GM23338 (cell line): Measurements from ENCODE around the gene GNAI2. TPM values are rescaled to one million over a fixed set of nuclear protein-coding genes. Genes with fewer than 3 reads are reported as not detected.
A peak's percentile ranks its signal among the peaks of the same experiment; 100 is the strongest.

Source experiments
- ATAC-seq: fragments of 200-7000 bp; cut with Tn5 transposase; 3 replicates; pipeline ENCODE4 v1.9.1; 2020
- DNase-seq: peaks from one replicate; pipeline ENCODE4 v3.0.0-alpha.2; 2015; ENCODE audit warnings: low spot score
- H2AFZ ChIP-seq: fragments of 200-600 bp; sonication (generic); 2 replicates; pipeline ENCODE4 v1.8.0; 2016; ENCODE audit warnings: antibody characterized with exemption, mild to moderate bottlenecking, moderate library complexity
- H3F3A ChIP-seq: fragments of 200-600 bp; sonication (generic); replicated peaks from 2 replicates; pipeline ENCODE4 v1.8.0; 2017; ENCODE audit warnings: antibody characterized with exemption, mixed run types, low read depth
- H3K27ac ChIP-seq: fragments of 200-600 bp; sonication (generic); 2 replicates; pipeline ENCODE4 v1.6.1; 2016; ENCODE audit warnings: low read depth
- H3K27me3 ChIP-seq: fragments of 200-600 bp; sonication (generic); 2 replicates; pipeline ENCODE4 v1.8.0; 2016; ENCODE audit warnings: mild to moderate bottlenecking, mixed run types, moderate library complexity; ENCODE audit not compliant: insufficient read depth
- H3K36me3 ChIP-seq: fragments of 200-600 bp; sonication (generic); 2 replicates; pipeline ENCODE4 v1.8.0; 2016; ENCODE audit warnings: mild to moderate bottlenecking; ENCODE audit not compliant: insufficient read depth
- H3K4me1 ChIP-seq: fragments of 200-600 bp; sonication (generic); 2 replicates; pipeline ENCODE4 v1.8.0; 2016; ENCODE audit warnings: mild to moderate bottlenecking, moderate library complexity; ENCODE audit not compliant: insufficient read depth
- H3K4me2 ChIP-seq: fragments of 200-600 bp; sonication (generic); 2 replicates; pipeline ENCODE4 v1.7.1; 2017; ENCODE audit warnings: mixed run types
- H3K4me3 ChIP-seq: fragments of 200-600 bp; sonication (generic); 2 replicates; pipeline ENCODE4 v1.6.1; 2016; ENCODE audit warnings: mixed run types
- H3K79me2 ChIP-seq: fragments of 200-600 bp; sonication (generic); replicated peaks from 2 replicates; pipeline ENCODE4 v1.8.0; 2017; ENCODE audit warnings: mild to moderate bottlenecking; ENCODE audit not compliant: insufficient read depth
- H3K9me2 ChIP-seq: fragments of 200-600 bp; sonication (generic); 2 replicates; pipeline ENCODE4 v1.8.0; 2017; ENCODE audit not compliant: insufficient read depth
- H4K20me1 ChIP-seq: fragments of 200-600 bp; sonication (generic); replicated peaks from 2 replicates; pipeline ENCODE4 v1.8.0; 2017; ENCODE audit warnings: mild to moderate bottlenecking; ENCODE audit not compliant: insufficient read depth
- H3K27ac Mint-ChIP-seq: 2 replicates; pipeline ENCODE4 v1.8.0; 2020; ENCODE audit warnings: inconsistent platforms, mild to moderate bottlenecking, moderate library complexity, mixed read lengths
- H3K27me3 Mint-ChIP-seq: 3 replicates; pipeline ENCODE4 v1.8.0; 2022; ENCODE audit warnings: low read depth, mild to moderate bottlenecking, moderate library complexity, mixed read lengths, inconsistent platforms; ENCODE audit not compliant: insufficient read depth, poor library complexity
- H3K36me3 Mint-ChIP-seq: 3 replicates; pipeline ENCODE4 v1.8.0; 2021; ENCODE audit warnings: low read depth, mild to moderate bottlenecking, inconsistent platforms, moderate library complexity, mixed read lengths
- H3K4me1 Mint-ChIP-seq: 3 replicates; pipeline ENCODE4 v1.8.0; 2020; ENCODE audit warnings: mild to moderate bottlenecking, inconsistent platforms, mixed read lengths
- H3K4me3 Mint-ChIP-seq: 3 replicates; pipeline ENCODE4 v1.8.0; 2021; ENCODE audit warnings: moderate library complexity, mild to moderate bottlenecking, inconsistent platforms, mixed read lengths
- H3K9me3 Mint-ChIP-seq: 3 replicates; pipeline ENCODE4 v1.8.0; 2020; ENCODE audit warnings: moderate library complexity, mild to moderate bottlenecking, inconsistent platforms, mixed read lengths
- CREB1 ChIP-seq: fragments of 250-450 bp; sonication (Bioruptor Pico); IDR thresholded peaks from 2 replicates; pipeline ENCODE4 v1.5.0; 2020; ENCODE audit warnings: low read depth, mild to moderate bottlenecking, moderate library complexity
- ETS1 ChIP-seq: IDR thresholded peaks from 2 replicates; pipeline ENCODE4 v1.6.1; 2016; ENCODE audit warnings: antibody characterized with exemption
- EZH2 ChIP-seq: fragments of 200-600 bp; sonication (generic); IDR thresholded peaks from one replicate; pipeline ENCODE4 v1.8.0; 2017; ENCODE audit warnings: antibody characterized with exemption, mild to moderate bottlenecking, low read depth; ENCODE audit not compliant: unreplicated experiment
- EZH2phosphoT487 ChIP-seq: fragments of 200-600 bp; sonication (generic); IDR thresholded peaks from one replicate; pipeline ENCODE4 v1.8.1; 2018; ENCODE audit warnings: antibody characterized with exemption; ENCODE audit not compliant: unreplicated experiment
- REST ChIP-seq: IDR thresholded peaks from one replicate; pipeline ENCODE4 v1.6.1; 2018; ENCODE audit warnings: antibody characterized with exemption; ENCODE audit not compliant: unreplicated experiment
- polyA plus RNA-seq: library from polyadenylated mRNA; unstranded; fragments of >200 nt; fragmentation: Nextera tagmentation; extraction: Ambion mirVana; gene quantifications from 2 replicates; pipeline ENCODE4 v1.2.1, GENCODE V29; 2016
- total RNA-seq: library from RNA; depleted of rRNA; stranded (reverse); fragments of >200 nt; shearing (Covaris generic); gene quantifications from 2 replicates; pipeline ENCODE4 v1.2.3, GENCODE V29; 2014
- TF ChIP-seq, protein P1 (sequence below): fragments of 250-450 bp; sonication (Bioruptor Pico); IDR thresholded peaks from 2 replicates; pipeline ENCODE4 v1.5.0; 2020; ENCODE audit warnings: mild to moderate bottlenecking, moderate library complexity

Gene GNAI2
- total and polyA plus RNA-seq, 2 experiments from 2014 or later: 138 to 153 TPM

- ATAC-seq (no peak), DNase-seq (peak; percentile 32)
- no peaks in the 10 kb centered on the region for H3K79me2 ChIP-seq
- H3F3A ChIP-seq: peaks cover 14% of the 10 kb centered on the region
- H2AFZ ChIP-seq: peak overlapping the region; percentile 100; the same call in 1 of the 2 replicates
- no peaks in the 10 kb centered on the region for H3K9me2 ChIP-seq
- Mint-ChIP-seq H3K9me3 (no peaks in the 10 kb centered on the region; the same call in 2 of the 3 replicates), H3K27me3 (peaks cover 22% of the 10 kb centered on the region), H3K4me1 (peaks cover 20% of the 10 kb centered on the region), H3K36me3 (no peaks in the 10 kb centered on the region), H3K4me3 (peak overlapping the region; percentile 98), H3K27ac (no peak overlapping the region)
- H3K27ac ChIP-seq: no peak overlapping the region
- H3K4me1 ChIP-seq: peaks cover 21% of the 10 kb centered on the region
- H3K27me3 ChIP-seq: no peaks in the 10 kb centered on the region
- peak overlapping the region; percentile 97 for H3K4me2 ChIP-seq
- H4K20me1 ChIP-seq: no peaks in the 10 kb centered on the region
- TF ChIP-seq EZH2 (no peak), REST (no peak), CREB1 (CRISPR knock-in tag) (no peak), ETS1 (no peak), EZH2phosphoT487 (no peak)
- TF ChIP-seq, protein P1, sequence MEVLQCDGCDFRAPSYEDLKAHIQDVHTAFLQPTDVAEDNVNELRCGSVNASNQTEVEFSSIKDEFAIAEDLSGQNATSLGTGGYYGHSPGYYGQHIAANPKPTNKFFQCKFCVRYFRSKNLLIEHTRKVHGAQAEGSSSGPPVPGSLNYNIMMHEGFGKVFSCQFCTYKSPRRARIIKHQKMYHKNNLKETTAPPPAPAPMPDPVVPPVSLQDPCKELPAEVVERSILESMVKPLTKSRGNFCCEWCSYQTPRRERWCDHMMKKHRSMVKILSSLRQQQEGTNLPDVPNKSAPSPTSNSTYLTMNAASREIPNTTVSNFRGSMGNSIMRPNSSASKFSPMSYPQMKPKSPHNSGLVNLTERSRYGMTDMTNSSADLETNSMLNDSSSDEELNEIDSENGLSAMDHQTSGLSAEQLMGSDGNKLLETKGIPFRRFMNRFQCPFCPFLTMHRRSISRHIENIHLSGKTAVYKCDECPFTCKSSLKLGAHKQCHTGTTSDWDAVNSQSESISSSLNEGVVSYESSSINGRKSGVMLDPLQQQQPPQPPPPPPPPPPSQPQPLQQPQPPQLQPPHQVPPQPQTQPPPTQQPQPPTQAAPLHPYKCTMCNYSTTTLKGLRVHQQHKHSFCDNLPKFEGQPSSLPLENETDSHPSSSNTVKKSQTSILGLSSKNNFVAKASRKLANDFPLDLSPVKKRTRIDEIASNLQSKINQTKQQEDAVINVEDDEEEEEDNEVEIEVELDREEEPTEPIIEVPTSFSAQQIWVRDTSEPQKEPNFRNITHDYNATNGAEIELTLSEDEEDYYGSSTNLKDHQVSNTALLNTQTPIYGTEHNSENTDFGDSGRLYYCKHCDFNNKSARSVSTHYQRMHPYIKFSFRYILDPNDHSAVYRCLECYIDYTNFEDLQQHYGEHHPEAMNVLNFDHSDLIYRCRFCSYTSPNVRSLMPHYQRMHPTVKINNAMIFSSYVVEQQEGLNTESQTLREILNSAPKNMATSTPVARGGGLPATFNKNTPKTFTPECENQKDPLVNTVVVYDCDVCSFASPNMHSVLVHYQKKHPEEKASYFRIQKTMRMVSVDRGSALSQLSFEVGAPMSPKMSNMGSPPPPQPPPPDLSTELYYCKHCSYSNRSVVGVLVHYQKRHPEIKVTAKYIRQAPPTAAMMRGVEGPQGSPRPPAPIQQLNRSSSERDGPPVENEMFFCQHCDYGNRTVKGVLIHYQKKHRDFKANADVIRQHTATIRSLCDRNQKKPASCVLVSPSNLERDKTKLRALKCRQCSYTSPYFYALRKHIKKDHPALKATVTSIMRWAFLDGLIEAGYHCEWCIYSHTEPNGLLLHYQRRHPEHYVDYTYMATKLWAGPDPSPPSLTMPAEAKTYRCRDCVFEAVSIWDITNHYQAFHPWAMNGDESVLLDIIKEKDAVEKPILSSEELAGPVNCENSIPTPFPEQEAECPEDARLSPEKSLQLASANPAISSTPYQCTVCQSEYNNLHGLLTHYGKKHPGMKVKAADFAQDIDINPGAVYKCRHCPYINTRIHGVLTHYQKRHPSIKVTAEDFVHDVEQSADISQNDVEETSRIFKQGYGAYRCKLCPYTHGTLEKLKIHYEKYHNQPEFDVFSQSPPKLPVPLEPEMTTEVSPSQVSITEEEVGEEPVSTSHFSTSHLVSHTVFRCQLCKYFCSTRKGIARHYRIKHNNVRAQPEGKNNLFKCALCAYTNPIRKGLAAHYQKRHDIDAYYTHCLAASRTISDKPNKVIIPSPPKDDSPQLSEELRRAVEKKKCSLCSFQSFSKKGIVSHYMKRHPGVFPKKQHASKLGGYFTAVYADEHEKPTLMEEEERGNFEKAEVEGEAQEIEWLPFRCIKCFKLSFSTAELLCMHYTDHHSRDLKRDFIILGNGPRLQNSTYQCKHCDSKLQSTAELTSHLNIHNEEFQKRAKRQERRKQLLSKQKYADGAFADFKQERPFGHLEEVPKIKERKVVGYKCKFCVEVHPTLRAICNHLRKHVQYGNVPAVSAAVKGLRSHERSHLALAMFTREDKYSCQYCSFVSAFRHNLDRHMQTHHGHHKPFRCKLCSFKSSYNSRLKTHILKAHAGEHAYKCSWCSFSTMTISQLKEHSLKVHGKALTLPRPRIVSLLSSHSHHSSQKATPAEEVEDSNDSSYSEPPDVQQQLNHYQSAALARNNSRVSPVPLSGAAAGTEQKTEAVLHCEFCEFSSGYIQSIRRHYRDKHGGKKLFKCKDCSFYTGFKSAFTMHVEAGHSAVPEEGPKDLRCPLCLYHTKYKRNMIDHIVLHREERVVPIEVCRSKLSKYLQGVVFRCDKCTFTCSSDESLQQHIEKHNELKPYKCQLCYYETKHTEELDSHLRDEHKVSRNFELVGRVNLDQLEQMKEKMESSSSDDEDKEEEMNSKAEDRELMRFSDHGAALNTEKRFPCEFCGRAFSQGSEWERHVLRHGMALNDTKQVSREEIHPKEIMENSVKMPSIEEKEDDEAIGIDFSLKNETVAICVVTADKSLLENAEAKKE (CRISPR knock-in tag): no peak
- peak overlapping the region; percentile 97 for H3K4me3 ChIP-seq
- no peaks in the 10 kb centered on the region for H3K36me3 ChIP-seq
Measured at GRCh38 chr3:50297896-50298725, 62.1 kb downstream of the GNAI2 start.
